Measurements from ENCODE around the gene CNIH3. TPM values are rescaled to one million over a fixed set of nuclear protein-coding genes. Genes with fewer than 3 reads are reported as not detected.

CNIH3 gene
- total RNA-seq, 1 donor, result 3.6 TPM

DNA sequence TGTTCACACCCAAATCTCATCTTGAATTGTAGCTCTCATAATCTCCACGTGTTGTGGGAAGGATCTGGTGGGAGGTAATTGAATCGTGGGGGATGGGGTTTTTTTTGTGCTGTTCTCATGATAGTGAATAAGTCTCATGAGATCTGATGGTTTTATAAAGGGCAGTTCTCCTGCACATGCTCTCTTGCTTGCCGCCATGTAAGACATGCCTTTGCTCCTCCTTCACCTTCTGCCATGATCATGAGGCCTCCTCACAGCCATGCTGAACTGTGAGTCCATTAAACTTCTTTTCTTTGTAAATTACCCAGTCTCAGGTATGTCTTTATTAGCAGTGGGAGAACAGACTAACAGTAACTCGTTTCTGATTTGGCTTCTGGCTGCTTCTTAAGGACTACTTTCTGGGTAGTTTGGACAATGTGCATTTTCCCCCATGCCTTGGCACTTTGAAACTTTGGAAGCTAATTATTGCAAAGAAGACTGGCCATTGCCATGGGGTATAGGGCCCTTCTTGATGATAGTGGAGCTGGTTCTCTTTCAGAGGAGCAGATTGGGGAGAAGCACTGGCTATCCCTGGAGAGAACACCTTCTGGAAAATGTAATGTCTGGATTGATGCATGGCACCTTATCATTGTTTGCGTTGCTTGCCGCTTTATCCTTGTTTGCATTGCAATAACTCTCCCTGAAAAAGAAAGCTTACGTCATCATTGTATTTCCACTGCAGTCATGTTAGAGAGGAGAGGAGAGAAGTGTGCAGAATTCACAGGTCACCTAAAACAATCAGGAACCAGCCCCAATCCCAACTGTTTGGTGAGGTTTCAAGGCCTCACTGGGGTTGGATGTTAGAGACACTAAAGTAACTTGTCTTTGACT is 5.9 kb downstream of the CNIH3 start:
- peaks cover 41% of the 10 kb centered on the region for H3K4me1 ChIP-seq (ENCODE audit: insufficient read depth, low read length)
- peaks cover 58% of the 10 kb centered on the region for H3K79me2 ChIP-seq (ENCODE audit: insufficient read depth, low read length)
- H3K27me3 ChIP-seq (ENCODE audit: insufficient read depth, low read length), result peaks cover 28% of the 10 kb centered on the region

GRCh38 chr1:224622831-224623230 is 6.7 kb downstream of the CNIH3 start:
- Histone ChIP-seq H3K27ac (ENCODE audit: low read depth, low read length) (peak overlapping the region; percentile 93), H3K9me3 (ENCODE audit: low read depth, low read length) (no peaks in the 10 kb centered on the region), H3K4me2 (ENCODE audit: insufficient read depth, low read length) (peak overlapping the region; percentile 66), H4K20me1 (ENCODE audit: insufficient read depth, low read length) (no peaks in the 10 kb centered on the region), H2AFZ (ENCODE audit: low read length) (no peak overlapping the region), H3K36me3 (ENCODE audit: insufficient read depth, low read length) (no peaks in the 10 kb centered on the region), H3K27me3 (ENCODE audit: insufficient read depth, low read length) (peaks cover 20% of the 10 kb centered on the region), H3K4me3 (ENCODE audit: insufficient read depth, low read length) (no peak overlapping the region), H3K79me2 (ENCODE audit: insufficient read depth, low read length) (peaks cover 57% of the 10 kb centered on the region), H3K4me1 (ENCODE audit: insufficient read depth, low read length) (peaks cover 41% of the 10 kb centered on the region)
- TF ChIP-seq, protein P1, sequence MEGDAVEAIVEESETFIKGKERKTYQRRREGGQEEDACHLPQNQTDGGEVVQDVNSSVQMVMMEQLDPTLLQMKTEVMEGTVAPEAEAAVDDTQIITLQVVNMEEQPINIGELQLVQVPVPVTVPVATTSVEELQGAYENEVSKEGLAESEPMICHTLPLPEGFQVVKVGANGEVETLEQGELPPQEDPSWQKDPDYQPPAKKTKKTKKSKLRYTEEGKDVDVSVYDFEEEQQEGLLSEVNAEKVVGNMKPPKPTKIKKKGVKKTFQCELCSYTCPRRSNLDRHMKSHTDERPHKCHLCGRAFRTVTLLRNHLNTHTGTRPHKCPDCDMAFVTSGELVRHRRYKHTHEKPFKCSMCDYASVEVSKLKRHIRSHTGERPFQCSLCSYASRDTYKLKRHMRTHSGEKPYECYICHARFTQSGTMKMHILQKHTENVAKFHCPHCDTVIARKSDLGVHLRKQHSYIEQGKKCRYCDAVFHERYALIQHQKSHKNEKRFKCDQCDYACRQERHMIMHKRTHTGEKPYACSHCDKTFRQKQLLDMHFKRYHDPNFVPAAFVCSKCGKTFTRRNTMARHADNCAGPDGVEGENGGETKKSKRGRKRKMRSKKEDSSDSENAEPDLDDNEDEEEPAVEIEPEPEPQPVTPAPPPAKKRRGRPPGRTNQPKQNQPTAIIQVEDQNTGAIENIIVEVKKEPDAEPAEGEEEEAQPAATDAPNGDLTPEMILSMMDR (IDR thresholded peaks at IDR 0.05; ENCODE audit: extremely low read depth, low read depth, low read length), result no peak
- peak; percentile 72 for DNase-seq (ENCODE audit: insufficient read length, low spot score, missing footprints)

More for the DNA sequence above, 5.9 kb downstream of the CNIH3 start:
- H3K4me3 ChIP-seq (ENCODE audit: insufficient read depth, low read length), result no peak overlapping the region
- TF ChIP-seq, protein P1 (IDR thresholded peaks at IDR 0.05; ENCODE audit: extremely low read depth, low read depth, low read length), result no peak
- H3K27ac ChIP-seq (ENCODE audit: low read depth, low read length), result no peak overlapping the region
- H3K9me3 ChIP-seq (ENCODE audit: low read depth, low read length), result no peaks in the 10 kb centered on the region
- H2AFZ ChIP-seq (ENCODE audit: low read length), result no peak overlapping the region
- no peaks in the 10 kb centered on the region for H3K36me3 ChIP-seq (ENCODE audit: insufficient read depth, low read length)
- H3K4me2 ChIP-seq (ENCODE audit: insufficient read depth, low read length), result no peak overlapping the region
- DNase-seq (ENCODE audit: insufficient read length, low spot score, missing footprints), result no peak
- no peaks in the 10 kb centered on the region for H4K20me1 ChIP-seq (ENCODE audit: insufficient read depth, low read length)

DNA sequence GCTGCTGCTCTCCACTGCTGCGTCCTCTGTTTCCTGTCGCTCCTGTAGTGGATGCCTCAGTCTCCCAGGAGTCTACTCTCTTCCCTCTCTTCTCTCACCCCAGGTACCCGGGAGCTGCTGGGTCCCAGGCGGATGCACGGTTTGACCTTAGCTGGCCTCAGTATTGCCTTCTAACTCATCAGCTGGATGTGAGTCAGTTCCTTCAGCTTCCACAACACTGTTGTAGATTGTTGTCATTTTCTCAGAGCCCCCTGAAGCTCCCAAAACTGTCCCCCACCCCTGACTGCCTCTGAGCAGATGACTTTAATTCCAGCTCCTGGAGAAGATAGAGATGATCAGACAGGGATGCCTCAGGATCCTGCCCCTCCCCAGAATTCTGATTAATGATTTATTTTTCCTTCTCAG is 7.2 kb downstream of the CNIH3 start:
- Histone ChIP-seq H2AFZ (ENCODE audit: low read length) (peak overlapping the region; percentile 26), H3K9me3 (ENCODE audit: low read depth, low read length) (no peaks in the 10 kb centered on the region), H3K4me3 (ENCODE audit: insufficient read depth, low read length) (peak overlapping the region; percentile 2), H3K79me2 (ENCODE audit: insufficient read depth, low read length) (peaks cover 52% of the 10 kb centered on the region), H4K20me1 (ENCODE audit: insufficient read depth, low read length) (no peaks in the 10 kb centered on the region), H3K27me3 (ENCODE audit: insufficient read depth, low read length) (peaks cover 16% of the 10 kb centered on the region), H3K4me2 (ENCODE audit: insufficient read depth, low read length) (peak overlapping the region; percentile 66), H3K4me1 (ENCODE audit: insufficient read depth, low read length) (peaks cover 41% of the 10 kb centered on the region), H3K27ac (ENCODE audit: low read depth, low read length) (peak overlapping the region; percentile 93), H3K36me3 (ENCODE audit: insufficient read depth, low read length) (no peaks in the 10 kb centered on the region)
- TF ChIP-seq, protein P1 (IDR thresholded peaks at IDR 0.05; ENCODE audit: extremely low read depth, low read depth, low read length), result no peak
- DNase-seq (ENCODE audit: insufficient read length, low spot score, missing footprints), result peak; percentile 83

- peak overlapping the region; percentile 93 for H3K27ac ChIP-seq (ENCODE audit: low read depth, low read length)
- peaks cover 41% of the 10 kb centered on the region for H3K4me1 ChIP-seq (ENCODE audit: insufficient read depth, low read length)
- H3K79me2 ChIP-seq (ENCODE audit: insufficient read depth, low read length), result peaks cover 49% of the 10 kb centered on the region
- H3K4me2 ChIP-seq (ENCODE audit: insufficient read depth, low read length), result peak overlapping the region; percentile 66
- peak overlapping the region; percentile 26 for H2AFZ ChIP-seq (ENCODE audit: low read length)
- H3K27me3 ChIP-seq (ENCODE audit: insufficient read depth, low read length), result peaks cover 10% of the 10 kb centered on the region
- TF ChIP-seq, protein P1 (IDR thresholded peaks at IDR 0.05; ENCODE audit: extremely low read depth, low read depth, low read length), result no peak
- no peaks in the 10 kb centered on the region for H4K20me1 ChIP-seq (ENCODE audit: insufficient read depth, low read length)
- H3K36me3 ChIP-seq (ENCODE audit: insufficient read depth, low read length), result no peaks in the 10 kb centered on the region
- H3K4me3 ChIP-seq (ENCODE audit: insufficient read depth, low read length), result peak overlapping the region; percentile 2
- DNase-seq (ENCODE audit: insufficient read length, low spot score, missing footprints), result peak; percentile 96
- H3K9me3 ChIP-seq (ENCODE audit: low read depth, low read length), result no peaks in the 10 kb centered on the region
Measured at GRCh38 chr1:224623743-224624333, 7.7 kb downstream of the CNIH3 start.
